Posterior vena cava (tissue), 2 donors: ENCODE results near the gene GLYATL1B. TPM values are rescaled to one million over a fixed set of nuclear protein-coding genes. Genes with fewer than 3 reads are reported as not detected.
"Not testable (repeated sequence)": the region's sequence is repeated elsewhere in the genome, so short reads cannot be mapped to it uniquely, and the experiment has no call there.

Source experiments
- DNase-seq: peaks from one replicate; pipeline ENCODE4 v3.0.0-alpha.2; 2020; ENCODE audit warnings: low spot score
- intact Hi-C, 2 donors: fragments of 100-400 bp; cut with DNase I; formaldehyde crosslinking; loops; one replicate each; pipeline versions ENCODE4 v1.14.1 to v1.14.2; 2022 to 2023
- long read RNA-seq, 2 donors: library from polyadenylated mRNA; unstranded; transcript quantifications; one replicate each; pipeline ENCODE4 v2.0.0, GENCODE V29; 2020 to 2021
- total RNA-seq, 2 donors: library from RNA; stranded (reverse); fragmentation: NEBNext Ultra II Directional; extraction: Animal tissue kit (Norgen Biotek cat#: 25700); gene quantifications; one replicate each; pipeline ENCODE4 v1.2.1, GENCODE V29; 2021
- donor health status: DM: yes; HTN: yes; CAD: no.
- donor health status: DM: yes; HTN: yes; CAD: no.

GLYATL1B gene
- not detected for total RNA-seq
- long read RNA-seq, donor 1: 0 reads
- long read RNA-seq, donor 2: 0 reads

GRCh38 chr11:59086007-59086406 lies at the start of gene GLYATL1B:
Gene GLYATL1B (plus strand): TSS chr11:59086307. CDS start chr11:59086307, 0 bp downstream.
- DNase-seq: not testable (repeated sequence)

GRCh38 chr11:59036542-59036941 lies 49.6 kb upstream of the GLYATL1B start:
- intact Hi-C loops, DNase-seq: not testable (repeated sequence)

More at GRCh38 chr11:59086007-59086406, at the start of gene GLYATL1B:
- intact Hi-C loops: not testable (repeated sequence)

- intact Hi-C loops, DNase-seq: not testable (repeated sequence)
Measured at GRCh38 chr11:59037434-59037833, 48.7 kb upstream of the GLYATL1B start.

- no peak for DNase-seq
- intact Hi-C loops: no loop called here
Measured at GRCh38 chr11:59040607-59041006, 45.5 kb upstream of the GLYATL1B start.

- intact Hi-C loops: loop anchor here in 1 of 2 donors (10.0 kb wide), 1 partner anchor 83 kb away; no protein-coding TSS in a partner anchor
- DNase-seq: not testable (repeated sequence)
Measured at GRCh38 chr11:59051383-59051782, 34.7 kb upstream of the GLYATL1B start.

GRCh38 chr11:59052355-59052754 lies 33.8 kb upstream of the GLYATL1B start:
- DNase-seq: not testable (repeated sequence)
- intact Hi-C loops: loop anchor here in 1 of 2 donors (10.0 kb wide), 1 partner anchor 82 kb away; no protein-coding TSS in a partner anchor

- intact Hi-C loops: loop anchor here in 1 of 2 donors (10.0 kb wide), 1 partner anchor 81 kb away; no protein-coding TSS in a partner anchor
- peak; percentile 90 for DNase-seq
Measured at GRCh38 chr11:59053387-59053786, 32.7 kb upstream of the GLYATL1B start.

GRCh38 chr11:59058120-59059033 lies 27.7 kb upstream of the GLYATL1B start:
- intact Hi-C loops: loop anchor here in 1 of 2 donors (10.0 kb wide), 1 partner anchor 76 kb away; no protein-coding TSS in a partner anchor

GRCh38 chr11:59060096-59060495 lies 26.0 kb upstream of the GLYATL1B start:
- intact Hi-C loops, DNase-seq: not testable (repeated sequence)

More at GRCh38 chr11:59058120-59059033, 27.7 kb upstream of the GLYATL1B start:
- peak; percentile 88 for DNase-seq

GRCh38 chr11:59062602-59063529 lies 23.2 kb upstream of the GLYATL1B start:
- no peak for DNase-seq
- intact Hi-C loops: no loop called here

- DNase-seq, intact Hi-C loops: not testable (repeated sequence)
Measured at GRCh38 chr11:59063996-59064727, 21.9 kb upstream of the GLYATL1B start.

GRCh38 chr11:59069087-59069486 lies 17.0 kb upstream of the GLYATL1B start:
- intact Hi-C loops: no loop called here
- DNase-seq: no peak

- DNase-seq: no peak
- intact Hi-C loops: no loop called here
Measured at GRCh38 chr11:59076876-59077571, 9.1 kb upstream of the GLYATL1B start.

- intact Hi-C loops: no loop called here
- no peak for DNase-seq
Measured at GRCh38 chr11:59078435-59078834, 7.7 kb upstream of the GLYATL1B start.

- intact Hi-C loops: no loop called here
- no peak for DNase-seq
Measured at GRCh38 chr11:59079086-59079485, 7.0 kb upstream of the GLYATL1B start.

GRCh38 chr11:59080421-59080820 lies 5.7 kb upstream of the GLYATL1B start:
- intact Hi-C loops, DNase-seq: not testable (repeated sequence)

GRCh38 chr11:59081430-59082020 lies 4.6 kb upstream of the GLYATL1B start:
- intact Hi-C loops, DNase-seq: not testable (repeated sequence)

- intact Hi-C loops: no loop called here
Measured at GRCh38 chr11:59088162-59088561, 2.1 kb downstream of the GLYATL1B start.

More at GRCh38 chr11:59088162-59088561, 2.1 kb downstream of the GLYATL1B start:
- no peak for DNase-seq
